Stimulated activated naive CD8-positive, alpha-beta T cell treated with anti-CD3 and anti-CD28 coated beads, Interleukin-15, Interleukin-2, amounts not matched to agents 100 U/mL and 50 U/mL, for 24 hours (primary cell): ENCODE data around the gene DEAF1.

ENCODE experiments used
- ATAC-seq: fragments of 150-1000 bp; cut with Tn5 transposase; one replicate; pipeline ENCODE4 v1.10.0; 2021
- DNase-seq: peaks from one replicate; pipeline ENCODE4 v3.0.0; 2021

The DEAF1 gene

GRCh38 chr11:643849-644738 lies 50.9 kb downstream of the DEAF1 start:
- no peak for DNase-seq
- no peak for ATAC-seq

GRCh38 chr11:643366-643765 lies 51.7 kb downstream of the DEAF1 start:
- ATAC-seq, result no peak
- no peak for DNase-seq

- ATAC-seq (no peak), DNase-seq (no peak)
Measured at GRCh38 chr11:641806-642370, 53.1 kb downstream of the DEAF1 start.

GRCh38 chr11:640021-640706 lies 54.9 kb downstream of the DEAF1 start:
- ATAC-seq (no peak), DNase-seq (no peak)

- DNase-seq (no peak), ATAC-seq (no peak)
Measured at GRCh38 chr11:639332-639955, 55.6 kb downstream of the DEAF1 start.

- DNase-seq, result no peak
- no peak for ATAC-seq
Measured at GRCh38 chr11:638631-639331, 56.2 kb downstream of the DEAF1 start.

GRCh38 chr11:637593-638521 lies 57.2 kb downstream of the DEAF1 start:
- ATAC-seq (no peak), DNase-seq (no peak)

GRCh38 chr11:637333-637592 lies 57.8 kb downstream of the DEAF1 start:
- no peak for ATAC-seq
- no peak for DNase-seq

GRCh38 chr11:636511-637332 lies 58.3 kb downstream of the DEAF1 start, which contains the start of gene DRD4:
TSS of gene DRD4 (plus strand) at chr11:637269. CDS start at chr11:637305, 36 bp downstream.
- no peak for ATAC-seq
- DNase-seq, result no peak

- DNase-seq (no peak), ATAC-seq (no peak)
Measured at GRCh38 chr11:635945-636510, 59.0 kb downstream of the DEAF1 start.

GRCh38 chr11:630871-631270 lies 64.2 kb downstream of the DEAF1 start:
- no peak for ATAC-seq
- DNase-seq, result no peak

- ATAC-seq, result peak; percentile 51
- no peak for DNase-seq
Measured at GRCh38 chr11:629237-629583, 65.8 kb downstream of the DEAF1 start.

GRCh38 chr11:628056-628455 lies 67.0 kb downstream of the DEAF1 start:
- no peak for ATAC-seq
- no peak for DNase-seq

- DNase-seq, result no peak
- ATAC-seq, result no peak
Measured at GRCh38 chr11:627308-627576, 67.8 kb downstream of the DEAF1 start.

GRCh38 chr11:626475-627307 lies 68.3 kb downstream of the DEAF1 start, which contains the start of gene SCT:
TSS of gene SCT (minus strand) at chr11:627181. CDS start at chr11:627143, 38 bp downstream.
- DNase-seq (no peak), ATAC-seq (no peak)

GRCh38 chr11:625636-626268 lies 69.3 kb downstream of the DEAF1 start:
- ATAC-seq (no peak), DNase-seq (no peak)

- DNase-seq (no peak), ATAC-seq (no peak)
Measured at GRCh38 chr11:624705-625635, 70.1 kb downstream of the DEAF1 start, which contains the start of gene CDHR5. TSS of gene CDHR5 (minus strand) at chr11:624955. CDS start at chr11:624902, 53 bp downstream.
